SK-N-SH treated with all-trans-retinoic acid at 6 μM for 48 hours (cell line): ENCODE measurements around the gene FRAS1.
"Not testable (repeated sequence)": the region's sequence is repeated elsewhere in the genome, so short reads cannot be mapped to it uniquely, and the experiment has no call there.

Experiments used
- ATAC-seq: fragments of 200-7000 bp; cut with Tn5 transposase; 3 replicates; pipeline ENCODE4 v1.9.1; 2020; ENCODE audit warnings: mild to moderate bottlenecking, moderate library complexity
- ARNTL ChIP-seq: fragments of 450-650 bp; formaldehyde crosslinking; IDR thresholded peaks from 2 replicates; pipeline ENCODE4 v1.5.0; 2020; ENCODE audit warnings: low read depth, mild to moderate bottlenecking, moderate library complexity, borderline replicate concordance
- BACH2 ChIP-seq: fragments of 250-450 bp; sonication (Bioruptor Pico); IDR thresholded peaks from 2 replicates; pipeline ENCODE4 v1.9.0; 2021; ENCODE audit warnings: mild to moderate bottlenecking, borderline replicate concordance
- CSDC2 ChIP-seq: fragments of 250-450 bp; sonication (Bioruptor Pico); IDR thresholded peaks from 2 replicates; pipeline ENCODE4 v1.5.0; 2020; ENCODE audit warnings: mild to moderate bottlenecking, moderate library complexity
- ESRRG ChIP-seq: fragments of 250-450 bp; sonication (Bioruptor Pico); IDR thresholded peaks from 2 replicates; pipeline ENCODE4 v1.6.1; 2021; ENCODE audit warnings: mild to moderate bottlenecking
- GLIS3 ChIP-seq: fragments of 250-450 bp; sonication (Bioruptor Pico); IDR thresholded peaks from 2 replicates; pipeline ENCODE4 v1.5.0; 2020; ENCODE audit warnings: mild to moderate bottlenecking, moderate library complexity
- ISL1 ChIP-seq: fragments of 250-450 bp; sonication (Bioruptor Pico); IDR thresholded peaks from 2 replicates; pipeline ENCODE4 v2.1.2; 2022; ENCODE audit warnings: mild to moderate bottlenecking, moderate library complexity
- OSR1 ChIP-seq: fragments of 250-450 bp; sonication (Bioruptor Pico); IDR thresholded peaks from 2 replicates; pipeline ENCODE4 v1.8.0; 2022; ENCODE audit warnings: moderate library complexity, mild to moderate bottlenecking, inconsistent platforms
- PATZ1 ChIP-seq: fragments of 250-450 bp; sonication (Bioruptor Pico); IDR thresholded peaks from 2 replicates; pipeline ENCODE4 v1.8.0; 2020; ENCODE audit warnings: mild to moderate bottlenecking, moderate library complexity, borderline replicate concordance
- PPARA ChIP-seq: fragments of 250-450 bp; sonication (Bioruptor Pico); IDR thresholded peaks from 2 replicates; pipeline ENCODE4 v1.5.0; 2020; ENCODE audit warnings: mild to moderate bottlenecking, borderline replicate concordance
- RARB ChIP-seq: fragments of 250-450 bp; sonication (Bioruptor Pico); IDR thresholded peaks from 2 replicates; pipeline ENCODE4 v1.8.0; 2021; ENCODE audit warnings: mild to moderate bottlenecking, moderate library complexity
- SNAI2 ChIP-seq: fragments of 250-450 bp; sonication (Bioruptor Pico); IDR thresholded peaks from 2 replicates; pipeline ENCODE4 v1.5.0; 2020; ENCODE audit warnings: mild to moderate bottlenecking, moderate library complexity
- TCF4 ChIP-seq: fragments of 250-450 bp; sonication (Bioruptor Pico); IDR thresholded peaks from 2 replicates; pipeline ENCODE4 v1.8.0; 2021; ENCODE audit warnings: mild to moderate bottlenecking, moderate library complexity, borderline replicate concordance
- TOX ChIP-seq: fragments of 250-450 bp; sonication (Bioruptor Pico); IDR thresholded peaks from 2 replicates; pipeline ENCODE4 v1.8.0; 2021; ENCODE audit warnings: mild to moderate bottlenecking, moderate library complexity, borderline replicate concordance
- ZC3H10 ChIP-seq: fragments of 250-450 bp; sonication (Bioruptor Pico); IDR thresholded peaks from 2 replicates; pipeline ENCODE4 v1.5.1; 2021; ENCODE audit warnings: mild to moderate bottlenecking, moderate library complexity
- ZFP3 ChIP-seq: fragments of 250-450 bp; sonication (Bioruptor Pico); IDR thresholded peaks from 2 replicates; pipeline ENCODE4 v1.5.0; 2020; ENCODE audit warnings: mild to moderate bottlenecking, moderate library complexity
- ZFP30 ChIP-seq: fragments of 450-650 bp; formaldehyde crosslinking; IDR thresholded peaks from 2 replicates; pipeline ENCODE4 v1.5.0; 2022; ENCODE audit warnings: mild to moderate bottlenecking, moderate library complexity
- ZNF565 ChIP-seq: fragments of 450-650 bp; formaldehyde crosslinking; conservative IDR thresholded peaks from 2 replicates; pipeline ENCODE4 v1.5.0; 2020; ENCODE audit warnings: low read depth, mild to moderate bottlenecking, moderate library complexity
- ZNF70 ChIP-seq: fragments of 450-650 bp; formaldehyde crosslinking; IDR thresholded peaks from 2 replicates; pipeline ENCODE4 v1.5.0; 2020; ENCODE audit warnings: mild to moderate bottlenecking, moderate library complexity
- ZNF8 ChIP-seq: fragments of 450-650 bp; formaldehyde crosslinking; IDR thresholded peaks from 2 replicates; pipeline ENCODE4 v1.5.0; 2020; ENCODE audit warnings: mild to moderate bottlenecking, moderate library complexity
- TF ChIP-seq, protein P1 (sequence below): fragments of 250-450 bp; sonication (Bioruptor Pico); IDR thresholded peaks from 2 replicates; pipeline ENCODE4 v1.5.1; 2021; ENCODE audit warnings: mild to moderate bottlenecking, moderate library complexity
- TF ChIP-seq, protein P2 (sequence below): fragments of 250-450 bp; sonication (Bioruptor Pico); IDR thresholded peaks from 2 replicates; pipeline ENCODE4 v1.5.0; 2020; ENCODE audit warnings: mild to moderate bottlenecking, moderate library complexity
- TF ChIP-seq, protein P3 (sequence below): fragments of 250-450 bp; sonication (Bioruptor Pico); IDR thresholded peaks from 2 replicates; pipeline ENCODE4 v1.8.0; 2021; ENCODE audit warnings: low read depth, mild to moderate bottlenecking, moderate library complexity, borderline replicate concordance

FRAS1 gene

GRCh38 chr4:78083035-78083434, 25.9 kb downstream of the FRAS1 start:
- no peak for ATAC-seq
- TF ChIP-seq TCF4 (CRISPR knock-in tag) = no peak
- no peak for TF ChIP-seq ZFP3 (CRISPR knock-in tag)
- TF ChIP-seq OSR1 (CRISPR knock-in tag) = no peak
- TF ChIP-seq ESRRG = no peak
- no peak for TF ChIP-seq ISL1 (CRISPR knock-in tag)
- TF ChIP-seq, protein P1, sequence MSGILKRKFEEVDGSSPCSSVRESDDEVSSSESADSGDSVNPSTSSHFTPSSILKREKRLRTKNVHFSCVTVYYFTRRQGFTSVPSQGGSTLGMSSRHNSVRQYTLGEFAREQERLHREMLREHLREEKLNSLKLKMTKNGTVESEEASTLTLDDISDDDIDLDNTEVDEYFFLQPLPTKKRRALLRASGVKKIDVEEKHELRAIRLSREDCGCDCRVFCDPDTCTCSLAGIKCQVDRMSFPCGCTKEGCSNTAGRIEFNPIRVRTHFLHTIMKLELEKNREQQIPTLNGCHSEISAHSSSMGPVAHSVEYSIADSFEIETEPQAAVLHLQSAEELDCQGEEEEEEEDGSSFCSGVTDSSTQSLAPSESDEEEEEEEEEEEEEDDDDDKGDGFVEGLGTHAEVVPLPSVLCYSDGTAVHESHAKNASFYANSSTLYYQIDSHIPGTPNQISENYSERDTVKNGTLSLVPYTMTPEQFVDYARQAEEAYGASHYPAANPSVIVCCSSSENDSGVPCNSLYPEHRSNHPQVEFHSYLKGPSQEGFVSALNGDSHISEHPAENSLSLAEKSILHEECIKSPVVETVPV (CRISPR knock-in tag) = no peak
- no peak for TF ChIP-seq ZNF8 (CRISPR knock-in tag)

GRCh38 chr4:78091534-78091933, 34.4 kb downstream of the FRAS1 start:
- TF ChIP-seq SNAI2 (CRISPR knock-in tag) (no peak), ZNF8 (CRISPR knock-in tag) (no peak), ISL1 (CRISPR knock-in tag) (no peak), CSDC2 (CRISPR knock-in tag) (no peak), BACH2 (CRISPR knock-in tag) (no peak), GLIS3 (CRISPR knock-in tag) (no peak), OSR1 (CRISPR knock-in tag) (no peak), ZFP30 (CRISPR knock-in tag) (no peak), PATZ1 (no peak), RARB (no peak), ZNF70 (CRISPR knock-in tag) (no peak), ARNTL (CRISPR knock-in tag) (no peak), ZC3H10 (no peak), ZNF565 (CRISPR knock-in tag) (no peak), ZFP3 (CRISPR knock-in tag) (no peak)
- TF ChIP-seq, protein P2, sequence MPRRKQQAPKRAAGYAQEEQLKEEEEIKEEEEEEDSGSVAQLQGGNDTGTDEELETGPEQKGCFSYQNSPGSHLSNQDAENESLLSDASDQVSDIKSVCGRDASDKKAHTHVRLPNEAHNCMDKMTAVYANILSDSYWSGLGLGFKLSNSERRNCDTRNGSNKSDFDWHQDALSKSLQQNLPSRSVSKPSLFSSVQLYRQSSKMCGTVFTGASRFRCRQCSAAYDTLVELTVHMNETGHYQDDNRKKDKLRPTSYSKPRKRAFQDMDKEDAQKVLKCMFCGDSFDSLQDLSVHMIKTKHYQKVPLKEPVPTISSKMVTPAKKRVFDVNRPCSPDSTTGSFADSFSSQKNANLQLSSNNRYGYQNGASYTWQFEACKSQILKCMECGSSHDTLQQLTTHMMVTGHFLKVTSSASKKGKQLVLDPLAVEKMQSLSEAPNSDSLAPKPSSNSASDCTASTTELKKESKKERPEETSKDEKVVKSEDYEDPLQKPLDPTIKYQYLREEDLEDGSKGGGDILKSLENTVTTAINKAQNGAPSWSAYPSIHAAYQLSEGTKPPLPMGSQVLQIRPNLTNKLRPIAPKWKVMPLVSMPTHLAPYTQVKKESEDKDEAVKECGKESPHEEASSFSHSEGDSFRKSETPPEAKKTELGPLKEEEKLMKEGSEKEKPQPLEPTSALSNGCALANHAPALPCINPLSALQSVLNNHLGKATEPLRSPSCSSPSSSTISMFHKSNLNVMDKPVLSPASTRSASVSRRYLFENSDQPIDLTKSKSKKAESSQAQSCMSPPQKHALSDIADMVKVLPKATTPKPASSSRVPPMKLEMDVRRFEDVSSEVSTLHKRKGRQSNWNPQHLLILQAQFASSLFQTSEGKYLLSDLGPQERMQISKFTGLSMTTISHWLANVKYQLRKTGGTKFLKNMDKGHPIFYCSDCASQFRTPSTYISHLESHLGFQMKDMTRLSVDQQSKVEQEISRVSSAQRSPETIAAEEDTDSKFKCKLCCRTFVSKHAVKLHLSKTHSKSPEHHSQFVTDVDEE (CRISPR knock-in tag) = no peak
- ATAC-seq = no peak

- not testable (repeated sequence) for ATAC-seq
These were observed 35.2 kb downstream of the FRAS1 start for GRCh38 chr4:78092350-78092749.

DNA sequence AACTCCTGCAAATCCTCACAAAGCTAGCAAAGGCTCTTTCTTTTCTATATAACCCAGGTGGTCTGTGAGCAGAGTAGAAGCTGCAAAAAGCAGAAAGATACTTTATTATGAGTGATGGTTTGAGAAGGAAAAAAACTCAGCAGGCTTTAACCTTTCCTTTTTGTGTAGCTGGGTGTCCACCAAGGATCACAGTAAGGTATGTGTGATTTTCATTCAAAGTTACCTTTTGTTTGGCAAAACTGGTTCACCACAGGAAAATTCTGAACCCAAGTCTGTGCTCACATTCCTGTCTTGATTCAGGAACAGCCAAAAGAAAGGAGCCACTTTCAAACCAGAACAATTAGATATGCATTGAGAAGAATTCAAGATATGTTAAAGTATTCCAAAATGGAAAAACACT, 35.7 kb downstream of the FRAS1 start:
- ATAC-seq = no peak
- TF ChIP-seq, protein P3, sequence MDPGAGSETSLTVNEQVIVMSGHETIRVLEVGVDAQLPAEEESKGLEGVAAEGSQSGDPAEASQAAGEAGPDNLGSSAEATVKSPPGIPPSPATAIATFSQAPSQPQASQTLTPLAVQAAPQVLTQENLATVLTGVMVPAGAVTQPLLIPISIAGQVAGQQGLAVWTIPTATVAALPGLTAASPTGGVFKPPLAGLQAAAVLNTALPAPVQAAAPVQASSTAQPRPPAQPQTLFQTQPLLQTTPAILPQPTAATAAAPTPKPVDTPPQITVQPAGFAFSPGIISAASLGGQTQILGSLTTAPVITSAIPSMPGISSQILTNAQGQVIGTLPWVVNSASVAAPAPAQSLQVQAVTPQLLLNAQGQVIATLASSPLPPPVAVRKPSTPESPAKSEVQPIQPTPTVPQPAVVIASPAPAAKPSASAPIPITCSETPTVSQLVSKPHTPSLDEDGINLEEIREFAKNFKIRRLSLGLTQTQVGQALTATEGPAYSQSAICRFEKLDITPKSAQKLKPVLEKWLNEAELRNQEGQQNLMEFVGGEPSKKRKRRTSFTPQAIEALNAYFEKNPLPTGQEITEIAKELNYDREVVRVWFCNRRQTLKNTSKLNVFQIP (CRISPR knock-in tag) = no peak
- no peak for TF ChIP-seq ARNTL (CRISPR knock-in tag)
- no peak for TF ChIP-seq PPARA (CRISPR knock-in tag)
- TF ChIP-seq BACH2 (CRISPR knock-in tag) = no peak
- no peak for TF ChIP-seq ZNF565 (CRISPR knock-in tag)
- no peak for TF ChIP-seq TCF4 (CRISPR knock-in tag)
- TF ChIP-seq SNAI2 (CRISPR knock-in tag) = no peak
- no peak for TF ChIP-seq TOX (CRISPR knock-in tag)
- TF ChIP-seq ZNF8 (CRISPR knock-in tag) = no peak
- TF ChIP-seq, protein P2 (CRISPR knock-in tag) = no peak
- TF ChIP-seq, protein P1 (CRISPR knock-in tag) = no peak
- TF ChIP-seq PATZ1 = no peak
- TF ChIP-seq CSDC2 (CRISPR knock-in tag) = no peak
- no peak for TF ChIP-seq OSR1 (CRISPR knock-in tag)
- no peak for TF ChIP-seq ZFP30 (CRISPR knock-in tag)
